ENCODE results near the gene SREBF2. TPM values are rescaled to one million over a fixed set of nuclear protein-coding genes. Genes with fewer than 3 reads are reported as not detected.

Gene SREBF2
- total RNA-seq, 1 donor from 2014 or later, result 132 TPM

DNA sequence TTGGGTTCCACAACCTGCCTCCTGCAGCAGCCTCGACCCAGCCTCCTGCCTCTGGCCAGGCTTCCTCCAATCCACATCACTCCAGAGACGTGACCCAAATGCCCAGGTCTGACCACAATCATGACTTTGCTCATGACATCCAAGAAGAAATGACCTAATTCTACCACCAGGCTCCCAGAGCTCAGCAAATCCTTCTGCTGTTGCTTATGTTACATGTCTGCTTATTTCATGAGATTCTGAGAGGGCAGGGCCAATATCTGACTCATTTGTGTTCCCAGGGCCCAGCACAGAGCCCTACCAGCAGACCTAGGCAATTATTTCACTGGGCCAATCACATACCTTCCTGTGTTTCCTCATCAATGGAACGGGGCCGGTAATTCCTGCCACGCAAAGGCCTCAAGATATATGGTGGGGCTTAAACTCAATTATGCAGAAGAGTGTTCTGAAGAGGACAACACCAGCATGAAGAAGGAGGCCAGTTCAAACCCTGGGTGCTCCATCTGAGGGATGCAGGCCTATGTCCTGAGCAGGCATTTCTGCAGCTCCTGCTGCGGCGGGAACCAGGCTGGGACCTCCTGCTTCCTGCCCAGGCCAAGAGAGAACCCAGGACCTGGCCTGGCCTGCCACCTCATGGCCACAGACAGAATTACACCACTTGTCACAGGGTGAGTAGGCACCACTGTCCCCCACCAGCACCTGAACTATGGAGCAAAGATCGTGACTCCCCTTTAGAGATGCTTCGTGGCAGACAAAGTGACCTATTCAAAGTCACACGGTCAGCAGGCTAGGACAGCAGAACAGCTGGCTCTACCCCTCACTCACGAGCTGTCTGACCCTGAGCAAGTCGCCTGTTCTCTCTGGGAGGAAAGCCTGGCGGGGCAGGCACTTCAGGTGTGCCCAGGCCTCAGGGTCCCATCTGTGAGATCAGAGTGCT is 108.2 kb downstream of the SREBF2 start:
- intact Hi-C loops (cut with micrococcal nuclease), result loop anchor here (1.0 to 10.0 kb wide), 10 partner anchors 15 to 476 kb away; partner anchors contain the start of genes ACO2, PHF5A, SNU13 and SREBF2

DNA sequence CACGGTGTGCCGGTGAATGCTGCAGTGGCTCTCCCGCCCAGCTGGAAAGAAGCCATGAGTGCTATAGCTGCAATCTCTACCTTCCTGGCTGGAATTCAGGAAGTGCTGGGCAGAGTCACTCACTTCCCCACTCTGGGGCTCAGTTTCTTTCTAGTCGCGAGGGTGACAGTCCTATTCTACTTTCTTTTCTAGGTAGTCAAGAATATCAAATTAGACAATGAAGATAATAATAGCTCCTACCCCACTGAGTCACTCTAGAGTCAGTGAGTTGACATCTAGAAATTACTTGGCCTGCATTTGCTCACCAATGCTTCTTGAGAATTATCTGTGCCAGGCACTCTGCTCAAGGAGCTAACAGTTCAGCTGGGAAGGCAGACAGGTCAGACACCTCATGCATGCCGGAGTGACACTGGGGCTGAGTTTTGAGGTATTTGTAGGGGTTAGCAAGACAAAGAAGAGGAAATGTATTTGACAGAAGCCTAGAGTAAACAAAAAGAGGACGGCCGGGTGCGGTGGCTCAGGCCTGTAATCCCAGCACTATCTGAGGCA is 110.8 kb downstream of the SREBF2 start:
- intact Hi-C loops (cut with micrococcal nuclease), result loop anchor here (10.0 kb wide), 1 partner anchor 479 kb away; the partner anchor contains the start of genes ACO2 and PHF5A

DNA sequence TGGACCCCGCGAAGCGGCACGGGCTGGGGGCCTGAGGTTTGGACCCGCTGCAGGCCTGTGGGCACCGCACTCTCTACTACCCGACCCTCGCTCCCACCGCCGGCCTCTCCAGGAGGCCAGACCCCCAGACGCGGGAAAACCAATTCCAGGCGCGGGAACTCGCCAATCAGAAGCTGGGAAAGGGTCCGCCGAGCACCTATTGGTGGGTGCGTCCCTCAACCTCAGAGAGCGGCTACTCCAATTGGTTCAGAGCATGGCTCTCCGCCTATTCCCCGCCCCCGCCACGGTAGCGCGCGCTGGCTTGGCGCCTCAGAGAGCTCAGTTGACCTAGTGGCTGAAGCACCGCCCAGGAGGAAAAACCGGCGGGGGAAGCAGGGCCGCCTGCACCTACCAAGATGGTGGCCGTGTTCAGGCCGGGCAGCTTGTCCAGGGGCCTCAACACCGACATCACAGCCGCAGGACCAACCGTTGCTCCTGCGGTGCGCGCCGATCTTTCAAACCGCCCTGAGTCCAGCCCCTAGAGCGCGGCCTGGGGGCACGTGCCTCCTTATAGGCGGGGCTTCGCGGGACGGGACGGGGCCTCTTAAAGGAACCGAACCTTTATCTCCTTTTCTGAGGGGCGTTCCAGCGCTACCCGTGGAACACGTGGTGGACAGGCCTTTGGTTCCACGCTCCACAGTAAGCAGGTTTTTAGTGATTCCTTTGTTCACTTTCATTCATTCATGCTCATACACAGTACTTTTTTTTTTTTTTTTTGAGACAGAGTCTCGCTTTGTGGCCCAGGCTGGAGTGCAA is 113.9 kb downstream of the SREBF2 start, which contains the start of gene CENPM:
TSS of gene CENPM (minus strand) at position 524 of the 795 bp plus-strand sequence. CDS start at position 448, 76 bp downstream.
- intact Hi-C loops (cut with micrococcal nuclease), result loop anchor here (1.0 to 10.0 kb wide), 4 partner anchors 114 to 482 kb away; partner anchors contain the start of genes ACO2, NAGA, PHF5A and SREBF2

DNA sequence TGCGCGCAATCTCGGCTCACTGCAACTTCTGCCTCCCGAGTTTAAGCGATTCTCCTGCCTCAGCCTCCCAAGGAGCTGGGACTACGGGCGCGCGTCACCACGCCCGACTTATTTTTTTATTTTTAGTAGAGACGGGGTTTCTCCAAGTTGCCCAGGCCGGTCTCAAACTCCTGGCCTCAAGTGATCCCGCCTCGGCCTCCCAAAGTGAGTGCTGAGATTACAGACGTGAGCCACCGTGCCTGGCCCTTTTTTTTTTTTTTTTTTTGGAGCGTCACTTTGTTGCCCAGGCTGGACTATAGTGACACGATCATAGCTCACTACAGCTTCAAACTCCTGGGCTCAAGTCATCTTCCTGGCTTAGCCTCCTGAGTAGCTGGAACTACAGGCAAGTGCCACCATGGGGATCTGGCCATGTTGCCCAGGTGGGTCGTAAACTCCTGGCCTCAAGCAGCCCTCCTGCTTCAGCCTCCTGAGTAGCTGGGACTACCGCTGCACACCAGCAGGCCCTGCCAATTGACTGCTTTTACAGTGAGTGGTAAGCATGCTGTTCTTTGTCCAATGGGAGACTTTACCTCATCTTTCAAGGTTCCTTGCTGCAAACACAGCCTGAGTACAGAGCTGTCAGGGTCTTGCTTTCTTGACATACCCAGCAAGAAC is 114.6 kb downstream of the SREBF2 start:
- intact Hi-C loops (cut with micrococcal nuclease), result loop anchor here (2.0 to 10.0 kb wide), 2 partner anchors 123 to 483 kb away; partner anchors contain the start of genes ACO2, NAGA and PHF5A

DNA sequence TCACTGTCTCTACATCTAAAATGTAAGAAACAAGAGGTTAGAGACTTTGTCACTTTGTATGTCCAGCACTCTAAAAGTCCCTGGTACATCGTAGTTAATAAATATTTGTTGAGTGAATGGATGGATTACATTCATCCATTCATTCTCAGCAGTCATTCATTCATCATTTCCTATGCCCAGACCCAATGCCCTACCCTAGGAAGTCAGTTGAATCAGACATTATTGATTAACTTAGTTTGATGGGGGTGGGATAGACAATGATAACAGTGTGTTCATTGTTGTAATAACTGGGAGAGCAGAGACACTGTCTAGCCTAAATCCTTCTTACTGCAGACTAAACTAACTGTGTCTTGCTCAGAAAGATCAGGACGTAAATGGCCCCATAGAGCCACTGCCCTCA is 115.2 kb downstream of the SREBF2 start:
- intact Hi-C loops (cut with micrococcal nuclease), result loop anchor here (10.0 kb wide), 1 partner anchor 483 kb away; the partner anchor contains the start of genes ACO2 and PHF5A

DNA sequence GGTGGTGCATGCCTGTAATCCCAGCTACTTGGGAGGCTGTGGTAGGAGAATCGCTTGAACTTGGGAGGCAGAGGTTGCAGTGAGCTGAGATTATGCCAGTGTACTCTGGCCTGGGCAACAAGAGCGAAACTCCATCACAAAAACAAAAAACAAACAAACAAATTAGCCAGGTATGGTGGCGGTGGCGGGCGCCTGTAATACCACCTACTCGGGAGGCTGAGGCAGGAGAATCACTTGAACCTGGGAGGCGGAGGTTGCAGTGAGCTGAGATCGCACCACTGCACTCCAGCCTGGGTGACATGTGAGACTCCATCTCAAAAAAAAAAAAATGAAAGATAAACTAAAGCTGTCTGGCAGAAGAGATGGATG is 116.0 kb downstream of the SREBF2 start:
- intact Hi-C loops (cut with micrococcal nuclease), result loop anchor here (10.0 kb wide), 1 partner anchor 484 kb away; the partner anchor contains the start of genes ACO2 and PHF5A

DNA sequence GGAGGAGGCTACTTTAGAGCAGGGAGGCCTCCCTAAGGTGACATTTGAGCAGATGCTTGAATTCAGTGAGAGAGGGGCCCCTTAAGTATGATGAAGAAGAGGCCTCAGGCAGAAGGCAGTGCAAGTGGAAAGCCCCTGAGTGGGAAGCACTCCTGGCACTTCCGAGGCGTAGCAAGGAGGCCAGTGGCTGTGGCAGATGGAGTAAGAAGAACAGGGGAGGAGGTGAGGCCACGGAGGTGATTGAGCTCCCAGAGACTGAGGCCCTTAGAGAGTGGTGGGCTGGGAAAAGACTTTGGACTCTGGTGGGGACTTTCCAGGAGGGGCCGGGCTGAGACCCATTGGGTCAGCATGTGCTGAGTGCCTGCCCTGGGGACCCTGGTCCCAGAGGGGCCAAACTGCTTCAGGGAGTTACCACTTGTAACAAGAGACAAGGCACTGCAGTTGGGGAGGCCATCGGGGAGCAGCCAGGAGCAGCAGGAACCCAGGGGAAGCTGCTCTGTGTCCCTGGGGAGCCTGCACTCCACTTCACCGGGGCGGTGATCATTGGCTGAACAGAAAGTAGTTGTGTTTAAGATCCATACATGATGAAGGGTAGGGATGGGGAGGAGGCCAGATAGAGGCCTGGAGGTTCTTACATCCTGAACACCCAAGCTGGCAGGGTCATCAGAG is 116.5 kb downstream of the SREBF2 start:
- intact Hi-C loops (cut with micrococcal nuclease), result loop anchor here (10.0 kb wide), 1 partner anchor 485 kb away; the partner anchor contains the start of genes ACO2 and PHF5A

DNA sequence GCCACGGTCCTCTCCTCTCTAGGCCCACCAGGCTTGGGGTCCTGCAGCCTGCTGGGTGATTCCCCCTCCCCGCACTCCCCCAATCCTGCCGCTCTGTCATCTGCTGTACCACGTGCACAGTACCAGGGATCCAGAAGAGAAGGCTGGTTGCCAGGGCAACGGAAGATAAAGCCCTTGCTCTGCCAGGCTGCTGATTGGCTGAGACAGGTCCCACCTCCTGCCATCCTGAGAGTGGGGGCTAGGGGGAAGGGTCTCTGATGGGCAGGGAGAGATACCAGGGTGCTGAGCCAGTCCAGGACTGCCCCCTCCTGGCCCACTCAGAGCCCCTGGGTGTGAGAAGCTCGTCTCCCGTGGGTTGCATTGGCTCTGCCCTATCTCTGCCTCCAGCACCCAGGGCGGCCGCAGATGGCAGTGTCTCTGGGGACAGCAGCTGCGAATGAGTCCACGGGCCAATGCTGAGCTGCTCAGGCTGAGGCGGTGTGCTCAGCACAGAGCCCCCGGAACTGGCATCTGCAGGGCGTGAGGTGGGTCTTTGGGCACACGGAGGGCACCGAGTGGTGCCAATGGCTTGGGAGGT is 119.1 kb downstream of the SREBF2 start, which contains the start of gene SMIM45:
TSS of gene SMIM45 (plus strand) at position 253 of the 577 bp plus-strand sequence.
- intact Hi-C loops (cut with micrococcal nuclease), result no loop called here

DNA sequence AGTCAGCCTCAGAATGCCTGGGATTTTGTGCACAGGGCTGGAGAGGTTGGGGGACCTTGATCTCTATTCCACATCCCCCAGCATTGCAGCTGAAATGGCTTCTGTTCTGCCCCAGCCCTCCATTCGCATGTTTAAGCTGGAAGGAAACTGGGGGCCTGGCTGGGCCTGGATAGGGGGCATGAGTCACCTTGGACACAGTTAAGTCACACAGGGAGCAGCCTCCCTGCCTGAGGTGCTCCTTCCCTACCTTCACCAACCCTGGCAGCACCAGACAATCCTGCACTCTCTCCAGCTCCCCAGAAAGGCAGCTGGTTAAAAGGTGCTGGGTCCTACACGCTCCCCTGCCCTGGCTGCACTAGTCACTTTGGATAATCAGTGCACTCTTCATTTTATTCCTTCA is 119.8 kb downstream of the SREBF2 start:
- intact Hi-C loops (cut with micrococcal nuclease), result no loop called here

Other genes with a start within 250 kb of the SREBF2 start
- gene PMM1, start 243.3 kb upstream of the SREBF2 start, total RNA-seq, result 26.2 and 29.9 TPM in 2 replicates
- 46.7 and 52.1 TPM in 2 replicates for gene DESI1, start 212.1 kb upstream of the SREBF2 start, total RNA-seq
- 323 and 325 TPM in 2 replicates for gene XRCC6, start 211.8 kb upstream of the SREBF2 start, total RNA-seq
- gene SNU13, start 144.2 kb upstream of the SREBF2 start, total RNA-seq, result 200 and 215 TPM in 2 replicates
- gene MEI1, start 133.6 kb upstream of the SREBF2 start, total RNA-seq, result 31.8 and 37.0 TPM in 2 replicates
- gene CCDC134, start 32.4 kb upstream of the SREBF2 start, total RNA-seq, result 16.7 and 18.4 TPM in 2 replicates
- 0.41 TPM in 1 of 2 replicates, not detected in the other for gene SHISA8, start 82.0 kb downstream of the SREBF2 start, total RNA-seq
- 1.3 and 1.5 TPM in 2 replicates for gene TNFRSF13C, start 93.7 kb downstream of the SREBF2 start, total RNA-seq
- gene CENPM, start 114.0 kb downstream of the SREBF2 start, total RNA-seq, result 67.5 and 74.1 TPM in 2 replicates
- 4.0 and 4.6 TPM in 2 replicates for gene SEPTIN3, start 136.3 kb downstream of the SREBF2 start, total RNA-seq
- 2.0 and 3.3 TPM in 2 replicates for gene WBP2NL, start 165.7 kb downstream of the SREBF2 start, total RNA-seq
- 37.9 and 38.7 TPM in 2 replicates for gene NAGA, start 237.7 kb downstream of the SREBF2 start, total RNA-seq
- gene PHETA2, start 241.1 kb downstream of the SREBF2 start, total RNA-seq, result 4.0 and 4.2 TPM in 2 replicates
- gene SMDT1, start 246.6 kb downstream of the SREBF2 start, total RNA-seq, result 98.6 and 105 TPM in 2 replicates